HEK293 (cell line): ENCODE data around the gene TOMM70.

Experiments
- CTCF ChIA-PET: fragments of 350-600 bp; formaldehyde crosslinking; extraction: SDS; loops from one replicate; lab custom pipeline; 2021; ENCODE audit warnings: antibody characterized with exemption; lab: Yijun Ruan, JAX
- POLR2A ChIA-PET: fragments of 300-600 bp; formaldehyde crosslinking; extraction: SDS; loops from one replicate; lab custom pipeline; 2020; ENCODE audit warnings: antibody characterized with exemption, inconsistent platforms; lab: Yijun Ruan, JAX
- H3K27ac ChIP-seq: fragments of 200-500 bp; sonication (Bioruptor generic); 2 replicates; pipeline ENCODE4 v1.5.1; 2014; ENCODE audit warnings: low read depth, low read length, control low read depth, inconsistent platforms; ENCODE audit errors: extremely low read depth
- H3K36me3 ChIP-seq, 2 experiments: fragments of 200-500 bp in 1 of 2; sonication (Bioruptor generic) in 1 of 2; 1 replicate in 1 of 2; 2 replicates in 1 of 2; pipeline ENCODE4 v1.5.1; 2014 to 2017; ENCODE audit warnings: inconsistent platforms in 2 of 2, low read length in 2 of 2; ENCODE audit not compliant: control insufficient read depth in 2 of 2, insufficient read depth in 1 of 2
- H3K4me1 ChIP-seq: fragments of 200-500 bp; sonication (Bioruptor generic); 2 replicates; pipeline ENCODE4 v1.5.1; 2014; ENCODE audit warnings: mild to moderate bottlenecking, low read length, inconsistent platforms; ENCODE audit not compliant: control insufficient read depth, insufficient read depth
- H3K4me3 ChIP-seq: 2 replicates; pipeline ENCODE4 v1.5.1; 2011; ENCODE audit warnings: low read depth, mild to moderate bottlenecking, control low read depth, low read length, moderate library complexity
- H3K9me3 ChIP-seq: fragments of 200-500 bp; sonication (Bioruptor generic); 2 replicates; pipeline ENCODE4 v1.5.1; 2014; ENCODE audit warnings: low read depth, low read length, inconsistent platforms; ENCODE audit not compliant: control insufficient read depth, insufficient read depth
- GLI4 ChIP-seq: fragments of 450-650 bp; formaldehyde crosslinking; IDR thresholded peaks from 2 replicates; pipeline ENCODE4 v1.5.1; 2016; ENCODE audit warnings: missing biosample characterization, missing genetic modification characterization
- KLF16 ChIP-seq: fragments of 450-650 bp; formaldehyde crosslinking; IDR thresholded peaks from 2 replicates; pipeline ENCODE4 v1.5.1; 2017; ENCODE audit warnings: missing biosample characterization, missing genetic modification characterization
- KLF8 ChIP-seq: fragments of 450-650 bp; formaldehyde crosslinking; IDR thresholded peaks from 2 replicates; pipeline ENCODE4 v1.5.1; 2016; ENCODE audit warnings: missing biosample characterization, missing genetic modification characterization
- MYNN ChIP-seq: fragments of 450-650 bp; formaldehyde crosslinking; IDR thresholded peaks from 2 replicates; pipeline ENCODE4 v1.5.1; 2016; ENCODE audit warnings: missing biosample characterization, missing genetic modification characterization, borderline replicate concordance
- PATZ1 ChIP-seq: fragments of 450-650 bp; formaldehyde crosslinking; IDR thresholded peaks from 2 replicates; pipeline ENCODE4 v1.5.1; 2016; ENCODE audit warnings: missing biosample characterization, missing genetic modification characterization
- RBAK ChIP-seq: fragments of 450-650 bp; formaldehyde crosslinking; IDR thresholded peaks from 2 replicates; pipeline ENCODE4 v1.5.1; 2016; ENCODE audit warnings: missing biosample characterization, missing genetic modification characterization
- SCRT2 ChIP-seq: fragments of 450-650 bp; formaldehyde crosslinking; IDR thresholded peaks from 2 replicates; pipeline ENCODE4 v1.5.1; 2016; ENCODE audit warnings: missing biosample characterization, missing genetic modification characterization
- ZBTB21 ChIP-seq: fragments of 450-650 bp; formaldehyde crosslinking; IDR thresholded peaks from 2 replicates; pipeline ENCODE4 v1.5.1; 2017; ENCODE audit warnings: missing biosample characterization, missing genetic modification characterization
- ZFP37 ChIP-seq: fragments of 450-650 bp; formaldehyde crosslinking; IDR thresholded peaks from 2 replicates; pipeline ENCODE4 v1.5.1; 2016; ENCODE audit warnings: missing biosample characterization, missing genetic modification characterization
- ZNF140 ChIP-seq: fragments of 450-650 bp; formaldehyde crosslinking; IDR thresholded peaks from 2 replicates; pipeline ENCODE4 v1.5.1; 2016; ENCODE audit warnings: missing biosample characterization, missing genetic modification characterization
- ZNF175 ChIP-seq: fragments of 450-650 bp; formaldehyde crosslinking; IDR thresholded peaks from 2 replicates; pipeline ENCODE4 v1.5.1; 2016; ENCODE audit warnings: missing biosample characterization, missing genetic modification characterization
- ZNF202 ChIP-seq: fragments of 450-650 bp; formaldehyde crosslinking; IDR thresholded peaks from 2 replicates; pipeline ENCODE4 v1.5.1; 2016; ENCODE audit warnings: missing biosample characterization, missing genetic modification characterization, borderline replicate concordance
- ZNF23 ChIP-seq: fragments of 450-650 bp; formaldehyde crosslinking; IDR thresholded peaks from 2 replicates; pipeline ENCODE4 v1.5.1; 2016; ENCODE audit warnings: missing biosample characterization, missing genetic modification characterization, borderline replicate concordance
- ZNF302 ChIP-seq: fragments of 450-650 bp; formaldehyde crosslinking; IDR thresholded peaks from 2 replicates; pipeline ENCODE4 v1.5.1; 2016; ENCODE audit warnings: missing biosample characterization, missing genetic modification characterization, low read depth
- ZNF335 ChIP-seq: fragments of 450-650 bp; formaldehyde crosslinking; conservative IDR thresholded peaks from 2 replicates; pipeline ENCODE4 v1.5.1; 2016; ENCODE audit warnings: missing biosample characterization, missing genetic modification characterization
- ZNF549 ChIP-seq: fragments of 450-650 bp; IDR thresholded peaks from 2 replicates; pipeline ENCODE4 v1.5.1; 2018; ENCODE audit warnings: missing biosample characterization, missing genetic modification characterization, mild to moderate bottlenecking, inconsistent platforms, moderate library complexity
- ZNF571 ChIP-seq: fragments of 450-650 bp; formaldehyde crosslinking; IDR thresholded peaks from 2 replicates; pipeline ENCODE4 v1.5.0; 2017; ENCODE audit warnings: missing biosample characterization, missing genetic modification characterization
- ZNF639 ChIP-seq: fragments of 450-650 bp; formaldehyde crosslinking; IDR thresholded peaks from 2 replicates; pipeline ENCODE4 v1.5.1; 2016; ENCODE audit warnings: missing biosample characterization, missing genetic modification characterization
- ZNF837 ChIP-seq: fragments of 450-650 bp; formaldehyde crosslinking; IDR thresholded peaks from 2 replicates; pipeline ENCODE4 v1.5.1; 2016; ENCODE audit warnings: missing biosample characterization, missing genetic modification characterization
- ZNF843 ChIP-seq: fragments of 450-650 bp; formaldehyde crosslinking; IDR thresholded peaks from 2 replicates; pipeline ENCODE4 v1.5.1; 2016; ENCODE audit warnings: missing biosample characterization, missing genetic modification characterization

The TOMM70 gene

GRCh38 chr3:100437721-100438622 lies 37.1 kb upstream of the TOMM70 start:
- no peaks in the 10 kb centered on the region for H3K4me1 ChIP-seq
- CTCF ChIA-PET, result interaction anchor here (1.1 kb wide), 1 partner anchor 25 kb away, joined by 11 read pairs; no protein-coding TSS in a partner anchor
- H3K36me3 ChIP-seq, result no peaks in the 10 kb centered on the region
- H3K4me3 ChIP-seq, result no peak overlapping the region
- H3K9me3 ChIP-seq, result no peaks in the 10 kb centered on the region
- TF ChIP-seq MYNN (no peak), ZNF202 (tag by site-specific recombination) (no peak), ZBTB21 (tag by site-specific recombination) (no peak), SCRT2 (tag by site-specific recombination) (no peak), GLI4 (no peak), ZNF571 (no peak), RBAK (no peak), ZNF140 (tag by site-specific recombination) (no peak), ZNF549 (tag by site-specific recombination) (no peak), ZNF175 (no peak), ZNF837 (tag by site-specific recombination) (no peak), ZNF335 (tag by site-specific recombination) (no peak), KLF8 (tag by site-specific recombination) (no peak), ZNF302 (tag by site-specific recombination) (no peak), KLF16 (tag by site-specific recombination) (no peak)
- POLR2A ChIA-PET, result no interaction called here
- no peak overlapping the region for H3K27ac ChIP-seq

GRCh38 chr3:100436951-100437350 lies 36.1 kb upstream of the TOMM70 start:
- H3K36me3 ChIP-seq, result no peaks in the 10 kb centered on the region
- no peaks in the 10 kb centered on the region for H3K4me1 ChIP-seq
- TF ChIP-seq ZNF843 (tag by site-specific recombination) (no peak), SCRT2 (tag by site-specific recombination) (no peak), PATZ1 (tag by site-specific recombination) (no peak), ZNF639 (tag by site-specific recombination) (no peak), ZFP37 (tag by site-specific recombination) (no peak), ZNF23 (tag by site-specific recombination) (no peak)
- POLR2A ChIA-PET, result no interaction called here
- no peaks in the 10 kb centered on the region for H3K9me3 ChIP-seq
- no peak overlapping the region for H3K27ac ChIP-seq
- no peak overlapping the region for H3K4me3 ChIP-seq
- CTCF ChIA-PET, result interaction anchor here (0.7 to 1.4 kb wide), 3 partner anchors 26 to 647 kb away, joined by 3 to 11 read pairs (median 5); no protein-coding TSS in a partner anchor
